22Rv1 (cell line): Measurements from ENCODE around the gene TYRO3.

ENCODE experiments used
- ZFX ChIP-seq: fragments of 450-650 bp; IDR thresholded peaks from 2 replicates; pipeline ENCODE4 v1.6.1; 2017; ENCODE audit warnings: antibody characterized with exemption, borderline replicate concordance
- TF ChIP-seq, protein P1 (sequence below): fragments of 450-650 bp; IDR thresholded peaks from 2 replicates; pipeline ENCODE4 v1.5.1; 2017; ENCODE audit warnings: mild to moderate bottlenecking

DNA sequence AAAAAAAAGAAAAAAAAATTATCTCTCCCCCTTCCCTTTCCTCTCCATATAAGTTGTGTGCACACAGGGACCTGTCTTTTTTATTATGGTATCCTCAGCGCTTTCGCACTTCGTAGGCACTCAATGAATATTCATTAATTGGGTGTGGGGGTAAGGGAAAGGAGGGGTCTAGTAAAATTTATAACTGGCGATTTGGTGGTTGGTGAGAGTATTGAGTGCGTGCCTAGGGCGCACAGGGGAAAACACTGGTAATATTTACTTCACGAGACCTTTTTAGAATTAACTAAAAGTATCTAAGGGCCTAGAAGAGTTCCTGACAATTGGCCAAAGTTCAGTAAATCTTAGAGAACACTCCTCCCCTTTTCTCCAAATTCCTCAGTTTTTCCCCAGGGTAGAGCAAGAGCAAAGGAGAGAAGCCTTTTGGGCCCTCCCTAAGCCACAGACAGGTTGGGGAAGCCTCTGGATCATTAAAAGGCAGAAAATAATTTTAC, 25.7 kb downstream of the TYRO3 start:
- TF ChIP-seq, protein P1, sequence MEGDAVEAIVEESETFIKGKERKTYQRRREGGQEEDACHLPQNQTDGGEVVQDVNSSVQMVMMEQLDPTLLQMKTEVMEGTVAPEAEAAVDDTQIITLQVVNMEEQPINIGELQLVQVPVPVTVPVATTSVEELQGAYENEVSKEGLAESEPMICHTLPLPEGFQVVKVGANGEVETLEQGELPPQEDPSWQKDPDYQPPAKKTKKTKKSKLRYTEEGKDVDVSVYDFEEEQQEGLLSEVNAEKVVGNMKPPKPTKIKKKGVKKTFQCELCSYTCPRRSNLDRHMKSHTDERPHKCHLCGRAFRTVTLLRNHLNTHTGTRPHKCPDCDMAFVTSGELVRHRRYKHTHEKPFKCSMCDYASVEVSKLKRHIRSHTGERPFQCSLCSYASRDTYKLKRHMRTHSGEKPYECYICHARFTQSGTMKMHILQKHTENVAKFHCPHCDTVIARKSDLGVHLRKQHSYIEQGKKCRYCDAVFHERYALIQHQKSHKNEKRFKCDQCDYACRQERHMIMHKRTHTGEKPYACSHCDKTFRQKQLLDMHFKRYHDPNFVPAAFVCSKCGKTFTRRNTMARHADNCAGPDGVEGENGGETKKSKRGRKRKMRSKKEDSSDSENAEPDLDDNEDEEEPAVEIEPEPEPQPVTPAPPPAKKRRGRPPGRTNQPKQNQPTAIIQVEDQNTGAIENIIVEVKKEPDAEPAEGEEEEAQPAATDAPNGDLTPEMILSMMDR = no peak
- no peak for TF ChIP-seq ZFX
